RWPE2 (cell line): ENCODE results near the gene SYNE3.

ENCODE experiments used
- ATAC-seq: fragments of 200-7000 bp; cut with Tn5 transposase; 3 replicates; pipeline ENCODE4 v1.9.1; 2021; ENCODE audit warnings: low read depth
- DNase-seq: peaks from one replicate; pipeline ENCODE4 v3.0.0-alpha.2; 2020; ENCODE audit warnings: low spot score
- H3K27ac ChIP-seq: fragments of 450-650 bp; 2 replicates; pipeline ENCODE4 v1.5.1; 2017; ENCODE audit warnings: mild to moderate bottlenecking; ENCODE audit not compliant: poor library complexity, severe bottlenecking
- H3K27me3 ChIP-seq: fragments of 250-450 bp; sonication (Bioruptor Pico); 2 replicates; pipeline ENCODE4 v1.5.1; 2021; ENCODE audit warnings: mild to moderate bottlenecking, moderate library complexity; ENCODE audit not compliant: insufficient read depth, poor library complexity, severe bottlenecking
- H3K36me3 ChIP-seq: fragments of 250-450 bp; sonication (Bioruptor Pico); 2 replicates; pipeline ENCODE4 v1.5.1; 2020; ENCODE audit warnings: low read depth, mild to moderate bottlenecking, moderate library complexity
- H3K4me1 ChIP-seq: fragments of 250-450 bp; sonication (Bioruptor Pico); 2 replicates; pipeline ENCODE4 v1.5.1; 2021; ENCODE audit warnings: mild to moderate bottlenecking, moderate library complexity; ENCODE audit not compliant: insufficient read depth, poor library complexity, severe bottlenecking
- H3K4me3 ChIP-seq: fragments of 250-450 bp; sonication (Bioruptor Pico); 2 replicates; pipeline ENCODE4 v1.5.1; 2021; ENCODE audit warnings: mild to moderate bottlenecking, moderate library complexity; ENCODE audit not compliant: severe bottlenecking
- H3K9me3 ChIP-seq: fragments of 250-450 bp; sonication (Bioruptor Pico); 2 replicates; pipeline ENCODE4 v1.5.1; 2021; ENCODE audit warnings: mild to moderate bottlenecking, moderate library complexity; ENCODE audit not compliant: severe bottlenecking
- TF ChIP-seq, protein P1 (sequence below): fragments of 450-650 bp; IDR thresholded peaks from one replicate; pipeline ENCODE4 v1.5.1; 2017; ENCODE audit warnings: mild to moderate bottlenecking, moderate library complexity; ENCODE audit not compliant: poor library complexity, severe bottlenecking

Gene SYNE3

DNA sequence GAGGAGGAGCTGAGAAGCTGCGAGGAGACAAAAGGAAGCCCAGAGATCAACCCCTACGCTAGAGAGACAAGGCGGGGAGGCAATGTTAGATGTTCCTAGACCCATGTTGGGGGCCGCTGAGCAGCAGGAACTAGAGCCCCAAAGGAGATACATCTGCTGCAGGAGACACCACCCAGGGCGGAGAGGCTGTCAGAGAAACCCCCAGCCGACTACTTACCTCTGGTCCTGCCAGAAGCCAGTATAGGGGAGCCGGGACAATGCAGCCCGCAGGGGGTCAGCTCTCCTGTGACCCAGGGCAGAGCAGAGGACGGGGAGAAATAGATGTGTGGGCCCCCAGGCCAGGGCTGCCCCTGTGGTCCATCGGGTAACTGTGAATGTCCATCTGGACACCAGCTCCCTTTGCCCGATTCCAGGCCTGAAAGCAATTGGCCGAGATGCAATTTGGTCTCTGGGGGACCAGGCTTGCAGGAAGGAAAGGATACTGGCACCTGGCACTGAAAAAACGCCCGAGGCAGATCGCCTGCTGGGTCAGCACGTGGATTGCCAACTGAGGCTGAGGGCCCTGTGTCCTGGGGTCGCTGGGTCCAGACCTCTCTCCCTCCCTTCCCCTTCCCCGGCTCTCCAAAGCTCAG, 34.9 kb downstream of the SYNE3 start:
- TF ChIP-seq, protein P1, sequence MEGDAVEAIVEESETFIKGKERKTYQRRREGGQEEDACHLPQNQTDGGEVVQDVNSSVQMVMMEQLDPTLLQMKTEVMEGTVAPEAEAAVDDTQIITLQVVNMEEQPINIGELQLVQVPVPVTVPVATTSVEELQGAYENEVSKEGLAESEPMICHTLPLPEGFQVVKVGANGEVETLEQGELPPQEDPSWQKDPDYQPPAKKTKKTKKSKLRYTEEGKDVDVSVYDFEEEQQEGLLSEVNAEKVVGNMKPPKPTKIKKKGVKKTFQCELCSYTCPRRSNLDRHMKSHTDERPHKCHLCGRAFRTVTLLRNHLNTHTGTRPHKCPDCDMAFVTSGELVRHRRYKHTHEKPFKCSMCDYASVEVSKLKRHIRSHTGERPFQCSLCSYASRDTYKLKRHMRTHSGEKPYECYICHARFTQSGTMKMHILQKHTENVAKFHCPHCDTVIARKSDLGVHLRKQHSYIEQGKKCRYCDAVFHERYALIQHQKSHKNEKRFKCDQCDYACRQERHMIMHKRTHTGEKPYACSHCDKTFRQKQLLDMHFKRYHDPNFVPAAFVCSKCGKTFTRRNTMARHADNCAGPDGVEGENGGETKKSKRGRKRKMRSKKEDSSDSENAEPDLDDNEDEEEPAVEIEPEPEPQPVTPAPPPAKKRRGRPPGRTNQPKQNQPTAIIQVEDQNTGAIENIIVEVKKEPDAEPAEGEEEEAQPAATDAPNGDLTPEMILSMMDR: no peak
- peaks cover 23% of the 10 kb centered on the region for H3K4me1 ChIP-seq
- 0 out of 2 replicates have a peak, but pooled peaks cover 3% of the 10 kb centered on the region for H3K36me3 ChIP-seq
- H3K27me3 ChIP-seq: no peaks in the 10 kb centered on the region
- no peak overlapping the region for H3K4me3 ChIP-seq
- no peak for DNase-seq
- ATAC-seq: no peak
- no peaks in the 10 kb centered on the region for H3K9me3 ChIP-seq
- H3K27ac ChIP-seq: no peak overlapping the region

DNA sequence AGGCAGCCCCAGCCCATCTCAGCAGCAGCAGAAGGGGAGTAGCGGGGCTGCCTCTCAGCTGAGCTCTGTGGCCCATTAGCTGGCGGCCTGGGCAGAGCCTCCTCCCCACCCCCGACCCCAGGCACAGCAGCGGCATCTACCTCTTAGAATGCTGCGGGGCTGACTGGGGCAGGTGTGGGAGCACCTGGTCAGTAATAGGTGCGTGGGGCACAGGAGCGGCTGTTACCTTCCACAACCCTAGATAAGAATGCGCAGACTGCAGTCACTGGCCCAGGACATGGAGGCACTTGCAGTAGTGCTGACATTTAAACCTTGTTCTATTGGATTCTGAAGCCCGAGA, 35.6 kb downstream of the SYNE3 start:
- ATAC-seq: no peak
- 0 out of 2 replicates have a peak, but pooled peaks cover 3% of the 10 kb centered on the region for H3K36me3 ChIP-seq
- H3K27ac ChIP-seq: no peak overlapping the region
- H3K27me3 ChIP-seq: no peaks in the 10 kb centered on the region
- TF ChIP-seq, protein P1: no peak
- no peak overlapping the region for H3K4me3 ChIP-seq
- DNase-seq: no peak
- peaks cover 23% of the 10 kb centered on the region for H3K4me1 ChIP-seq
- no peaks in the 10 kb centered on the region for H3K9me3 ChIP-seq

DNA sequence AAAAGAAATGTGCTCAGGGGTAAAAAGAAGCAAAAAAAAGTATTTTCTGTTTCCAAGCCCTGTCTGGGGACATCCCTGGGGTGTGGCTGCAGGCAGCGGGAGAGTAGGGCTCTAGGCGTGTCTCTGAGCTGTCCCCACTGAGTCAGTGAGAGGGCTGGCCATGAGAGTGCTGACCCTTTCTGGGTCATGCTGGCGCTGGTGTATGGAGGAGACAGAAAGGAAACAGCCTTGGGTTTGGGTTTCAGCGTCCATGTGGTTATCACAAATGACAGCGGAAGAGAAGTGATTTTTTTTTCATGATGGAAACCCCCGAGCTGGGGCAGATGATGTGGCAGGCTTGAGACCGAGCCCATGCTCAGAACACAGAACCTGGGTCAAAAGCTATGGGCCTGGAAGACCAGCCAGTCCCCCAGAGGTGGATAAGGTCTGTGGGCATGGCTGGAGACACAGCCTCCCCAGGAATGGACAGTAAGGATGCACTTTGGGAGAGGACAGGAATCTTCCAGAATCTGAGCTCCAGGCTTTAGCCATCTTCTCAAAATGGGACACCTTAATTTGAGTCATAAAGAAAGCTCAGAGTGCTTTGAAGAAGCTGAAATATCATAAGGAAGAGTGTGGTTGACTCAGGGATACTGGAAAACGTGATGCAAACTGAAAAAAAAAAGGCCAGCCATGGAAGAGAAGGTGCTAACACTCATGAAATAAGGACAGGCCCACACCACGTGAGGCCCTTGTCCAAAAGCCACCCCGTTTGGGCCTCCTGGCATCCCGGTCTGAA, 36.2 kb downstream of the SYNE3 start:
- no peak overlapping the region for H3K4me3 ChIP-seq
- TF ChIP-seq, protein P1: no peak
- peaks cover 23% of the 10 kb centered on the region for H3K4me1 ChIP-seq
- H3K27me3 ChIP-seq: no peaks in the 10 kb centered on the region
- ATAC-seq (no peak), DNase-seq (no peak)
- no peak overlapping the region for H3K27ac ChIP-seq
- H3K36me3 ChIP-seq: peaks cover 3% of the 10 kb centered on the region; the same call in 1 of the 2 replicates
- H3K9me3 ChIP-seq: no peaks in the 10 kb centered on the region

DNA sequence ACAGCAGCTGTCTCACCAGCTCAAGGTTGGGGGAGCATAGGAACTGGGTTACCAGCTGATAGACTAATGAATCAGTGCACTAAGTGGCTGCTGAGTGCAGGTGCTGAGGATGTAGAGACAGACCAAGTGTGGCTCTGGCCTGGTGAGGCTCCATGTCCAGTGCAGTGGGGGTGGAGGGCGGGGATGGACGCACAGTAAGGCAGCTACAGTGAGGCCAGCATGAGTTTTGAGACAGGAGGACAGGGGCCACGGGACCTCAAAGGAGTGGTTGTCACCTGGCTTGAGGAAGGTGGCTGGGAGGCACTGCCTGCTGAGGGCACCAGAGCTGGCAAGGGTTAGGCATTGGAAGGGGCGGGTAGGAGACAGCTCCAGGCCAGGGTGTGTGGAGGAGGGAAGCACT, 37.0 kb downstream of the SYNE3 start:
- no peaks in the 10 kb centered on the region for H3K27me3 ChIP-seq
- H3K9me3 ChIP-seq: no peaks in the 10 kb centered on the region
- H3K4me3 ChIP-seq: no peak overlapping the region
- H3K27ac ChIP-seq: no peak overlapping the region
- TF ChIP-seq, protein P1: no peak
- H3K4me1 ChIP-seq: peaks cover 23% of the 10 kb centered on the region
- H3K36me3 ChIP-seq: peaks cover 3% of the 10 kb centered on the region; the same call in 1 of the 2 replicates
- no peak for DNase-seq
- no peak for ATAC-seq

DNA sequence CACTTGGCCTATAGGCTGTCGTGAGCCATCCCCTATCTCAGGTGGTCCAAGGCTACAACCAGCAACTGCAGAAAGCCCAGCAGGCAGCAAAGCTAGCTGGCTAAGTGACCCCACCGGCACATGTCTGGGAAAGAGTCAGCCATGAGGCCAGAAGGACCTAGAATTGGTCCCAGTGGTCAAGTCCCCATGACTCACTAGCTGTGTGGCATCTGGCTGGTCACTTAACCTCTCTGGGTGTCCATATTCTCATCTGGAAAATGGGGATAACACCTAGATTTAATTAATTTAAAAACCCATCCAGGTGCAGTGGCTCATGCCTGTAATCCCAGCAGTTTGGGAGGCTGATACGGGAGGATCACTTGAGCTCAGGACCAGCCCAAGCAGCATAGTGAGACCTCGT, 37.6 kb downstream of the SYNE3 start:
- Histone ChIP-seq H3K9me3 (no peaks in the 10 kb centered on the region), H3K4me1 (peaks cover 21% of the 10 kb centered on the region), H3K27me3 (no peaks in the 10 kb centered on the region), H3K36me3 (peaks cover 3% of the 10 kb centered on the region; the same call in 1 of the 2 replicates), H3K4me3 (no peak overlapping the region), H3K27ac (no peak overlapping the region)
- DNase-seq (no peak), ATAC-seq (no peak)
- TF ChIP-seq, protein P1: no peak
